Cerebellar cortex (tissue), 1 donor: ENCODE measurements around the gene TIGD3.

Experiments used
- DNase-seq: peaks from one replicate; pipeline ENCODE4 v3.0.0-alpha.2; 2015; ENCODE audit warnings: low spot score

Gene TIGD3

DNA sequence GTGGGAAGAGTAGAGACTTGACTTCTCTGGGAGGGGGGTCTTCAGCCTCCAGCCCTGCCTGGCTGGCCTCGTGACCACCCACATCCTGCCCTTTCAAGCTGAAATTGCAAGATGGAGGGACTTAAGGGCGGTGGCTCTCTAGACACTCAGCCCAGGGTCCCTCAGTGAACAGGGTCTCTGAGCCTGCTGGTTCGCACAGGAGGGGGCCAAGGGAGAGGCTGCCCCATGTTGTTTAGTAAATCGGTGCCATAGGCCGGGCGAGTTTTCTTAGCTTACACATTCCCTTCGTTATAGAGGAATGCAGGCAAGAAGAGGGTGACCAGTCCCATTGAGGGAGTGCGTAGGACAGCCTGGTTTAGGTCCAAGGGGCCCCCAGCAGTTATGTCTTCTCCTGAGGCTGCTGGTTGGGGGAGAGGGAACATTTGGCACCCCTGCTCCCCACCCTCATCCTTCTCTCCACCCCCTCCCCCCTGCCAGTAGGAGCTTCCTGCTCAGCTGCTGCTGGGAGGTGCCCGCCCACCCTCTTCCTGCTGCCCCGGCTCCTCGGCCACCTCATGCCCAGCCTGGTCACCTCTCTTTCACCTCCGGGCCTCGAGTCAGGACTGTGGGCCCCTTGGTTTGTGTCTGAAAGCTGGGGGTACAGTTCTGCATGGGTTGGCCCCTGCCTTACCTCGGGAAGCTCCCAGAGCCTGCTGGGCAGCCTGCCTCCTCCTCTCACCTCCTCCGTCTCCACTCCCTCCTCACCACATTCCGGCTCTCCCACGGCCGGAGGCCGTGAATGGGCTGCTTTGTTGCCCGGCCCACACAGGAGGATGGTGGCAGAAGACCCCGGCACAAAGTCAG, 35.8 kb downstream of the TIGD3 start:
- no peak for DNase-seq

GRCh38 chr11:65390996-65391395, 36.4 kb downstream of the TIGD3 start:
- DNase-seq, result peak; percentile 39

DNA sequence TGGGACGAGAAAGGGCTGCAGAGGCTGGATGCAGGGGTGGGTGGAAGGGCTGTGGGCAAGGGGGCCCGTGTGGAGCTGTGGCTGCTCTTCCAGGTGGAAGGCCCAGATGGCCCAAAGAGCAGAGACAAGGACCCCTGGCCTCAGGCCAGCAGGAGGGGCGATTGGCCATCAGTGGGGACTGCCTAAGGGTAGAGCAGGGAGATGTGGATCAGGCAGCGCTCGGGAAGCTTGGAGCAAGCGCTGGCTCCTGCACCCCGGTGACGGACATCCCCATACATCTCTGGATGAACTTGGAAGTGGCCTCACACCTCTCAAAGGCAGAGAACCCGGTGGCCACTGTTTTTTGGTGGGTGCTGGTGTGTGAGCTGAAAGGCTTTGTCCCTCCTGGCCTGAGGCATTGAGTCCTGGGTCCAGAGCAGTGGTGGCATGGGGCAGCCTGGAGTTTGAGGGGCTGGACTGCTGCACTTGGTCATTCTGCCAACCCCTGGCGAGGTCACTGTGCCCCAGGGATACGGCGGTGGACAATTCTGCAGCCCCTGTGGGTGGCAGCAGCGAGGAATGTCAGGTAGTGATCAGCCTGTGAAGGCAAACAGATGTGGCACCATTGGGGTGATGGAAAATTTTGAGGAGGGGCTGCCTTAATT, 37.8 kb downstream of the TIGD3 start:
- no peak for DNase-seq

DNA sequence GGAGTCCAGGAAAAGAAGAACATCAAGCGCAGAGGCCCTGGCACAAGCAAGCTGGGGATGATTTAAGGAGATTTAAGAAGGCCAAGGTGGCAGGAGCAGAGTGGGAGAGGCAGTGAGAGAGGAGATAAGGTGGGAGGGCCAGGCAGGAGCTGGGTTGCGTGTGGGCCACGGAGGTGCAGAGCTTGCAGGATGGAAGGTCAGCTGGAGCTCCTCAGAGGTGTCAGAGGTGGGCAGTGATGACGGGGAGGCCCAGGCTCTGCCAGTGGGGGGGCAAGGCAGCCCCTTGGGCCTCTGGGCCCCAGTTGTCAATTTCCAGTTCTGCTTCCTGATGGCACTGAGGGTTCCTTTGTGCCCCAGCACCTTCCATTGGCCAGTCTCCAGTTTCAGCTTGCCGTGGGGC, 38.3 kb downstream of the TIGD3 start:
- no peak for DNase-seq

- DNase-seq, result no peak
Observed at GRCh38 chr11:65393513-65394079, 39.0 kb downstream of the TIGD3 start.

DNA sequence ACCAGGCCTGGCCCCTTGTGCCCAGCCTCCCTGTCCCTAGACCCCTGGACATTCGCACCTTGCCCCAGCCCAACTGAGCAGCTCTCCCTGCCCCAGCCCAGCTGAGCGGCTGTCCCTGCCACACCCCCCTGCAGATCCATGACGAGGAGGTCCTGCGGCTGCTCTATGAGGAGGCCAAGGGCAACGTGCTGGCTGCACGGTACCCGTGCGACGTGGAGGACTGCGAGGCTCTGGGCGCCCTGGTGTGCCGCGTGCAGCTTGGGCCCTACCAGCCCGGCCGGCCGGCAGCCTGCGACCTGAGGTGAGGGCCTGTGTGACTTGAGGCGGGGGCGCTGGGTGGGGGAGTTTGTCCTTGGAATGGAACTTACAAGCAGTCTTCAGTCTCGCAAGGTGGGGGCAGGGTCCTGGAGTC, 39.6 kb downstream of the TIGD3 start:
- DNase-seq, result no peak

GRCh38 chr11:65395961-65396530, 41.5 kb downstream of the TIGD3 start:
- DNase-seq, result no peak

- no peak for DNase-seq
Observed at GRCh38 chr11:65396769-65397745, 42.5 kb downstream of the TIGD3 start.

DNA sequence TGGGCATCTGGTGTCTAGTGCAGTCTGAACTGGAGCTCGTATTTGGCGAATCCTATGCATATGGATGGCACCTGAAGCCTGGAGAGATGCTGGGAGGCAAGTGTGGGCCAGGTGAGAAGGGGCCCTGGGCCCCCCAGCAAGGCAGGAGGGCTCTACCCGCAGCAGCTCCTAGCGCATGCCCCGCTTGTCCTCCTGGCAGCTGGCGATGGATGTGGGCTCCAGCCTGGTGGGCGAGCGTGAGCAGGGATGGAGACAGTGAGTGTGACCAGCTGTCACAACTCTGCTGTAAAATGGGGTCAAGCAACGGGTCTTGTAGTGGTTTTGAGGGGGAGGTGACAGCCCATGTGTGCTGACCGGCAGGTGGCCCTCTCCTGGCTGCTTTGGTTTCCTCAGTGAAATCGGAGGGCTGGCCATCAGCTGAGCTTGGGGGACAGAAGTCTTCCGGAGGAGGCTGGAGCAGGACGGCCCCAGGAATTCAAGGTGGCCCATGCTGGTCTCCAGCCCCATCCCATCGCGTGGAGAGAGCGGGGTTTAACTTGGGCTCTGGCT, 43.9 kb downstream of the TIGD3 start:
- DNase-seq, result peak; percentile 21

GRCh38 chr11:65399249-65399648, 44.7 kb downstream of the TIGD3 start:
- DNase-seq, result no peak

DNA sequence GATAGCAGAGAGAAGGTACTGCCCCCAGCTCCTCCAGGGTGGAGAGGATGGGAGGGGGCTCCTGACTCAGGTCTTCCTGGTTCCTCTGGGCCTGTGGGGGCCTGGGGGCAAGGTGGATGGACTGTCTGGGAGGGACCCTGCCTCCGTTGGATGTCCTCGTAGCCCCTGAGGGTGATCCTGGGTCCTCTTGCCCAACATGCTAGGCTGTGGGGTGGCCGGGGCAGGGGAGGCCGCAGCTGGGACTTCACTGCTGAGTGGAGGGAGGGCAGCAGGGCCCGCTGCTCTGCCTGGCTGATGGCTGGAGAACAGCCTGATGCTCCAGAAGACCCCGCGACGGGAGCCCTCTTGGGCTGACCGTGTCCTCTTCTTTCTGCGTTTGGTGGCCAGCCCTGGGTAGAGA, 45.3 kb downstream of the TIGD3 start:
- DNase-seq, result no peak

DNA sequence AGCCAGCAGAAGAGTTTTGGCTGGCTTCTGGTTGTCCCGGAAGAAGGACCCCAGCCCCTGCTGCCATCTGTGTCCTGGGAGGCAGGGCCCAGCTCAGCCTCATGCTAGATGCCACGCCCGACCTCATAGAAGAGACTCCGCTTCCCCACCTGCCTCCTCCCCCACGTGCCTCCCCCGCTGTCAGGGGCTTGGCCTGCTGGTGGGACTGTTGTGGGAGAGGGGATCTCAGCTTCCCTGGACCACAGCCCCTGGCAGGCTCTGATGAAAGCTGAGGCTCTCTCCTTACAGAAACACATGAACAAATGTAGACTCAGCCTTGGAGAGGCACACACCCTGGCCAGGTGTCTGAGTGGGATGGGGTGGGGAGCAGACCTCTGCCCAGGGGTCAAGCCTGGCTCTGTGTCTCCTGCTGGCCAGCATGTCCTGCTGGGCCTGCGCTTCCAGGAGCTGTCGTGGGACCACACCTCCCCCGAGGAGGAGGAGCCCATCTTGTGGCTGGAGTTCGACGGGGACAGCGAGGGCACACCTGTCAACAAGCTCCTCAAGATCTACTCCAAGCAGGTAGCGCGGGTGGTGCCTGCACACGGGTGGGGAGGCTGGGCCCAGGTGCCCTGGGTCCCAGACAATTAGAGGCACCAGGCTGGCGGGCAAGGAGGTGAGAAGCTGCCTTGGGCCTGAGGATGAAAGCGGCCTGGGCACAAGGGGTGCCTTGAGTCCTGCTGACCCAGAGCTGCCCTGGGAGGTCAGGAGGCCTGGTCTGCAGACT, 45.9 kb downstream of the TIGD3 start:
- DNase-seq, result no peak

GRCh38 chr11:65401073-65401802, 46.7 kb downstream of the TIGD3 start:
- DNase-seq, result no peak

- no peak for DNase-seq
Observed at GRCh38 chr11:65401803-65402248, 47.3 kb downstream of the TIGD3 start.

- DNase-seq, result no peak
Observed at GRCh38 chr11:65402790-65403189, 48.2 kb downstream of the TIGD3 start.

GRCh38 chr11:65403607-65404121, 49.1 kb downstream of the TIGD3 start:
- no peak for DNase-seq

DNA sequence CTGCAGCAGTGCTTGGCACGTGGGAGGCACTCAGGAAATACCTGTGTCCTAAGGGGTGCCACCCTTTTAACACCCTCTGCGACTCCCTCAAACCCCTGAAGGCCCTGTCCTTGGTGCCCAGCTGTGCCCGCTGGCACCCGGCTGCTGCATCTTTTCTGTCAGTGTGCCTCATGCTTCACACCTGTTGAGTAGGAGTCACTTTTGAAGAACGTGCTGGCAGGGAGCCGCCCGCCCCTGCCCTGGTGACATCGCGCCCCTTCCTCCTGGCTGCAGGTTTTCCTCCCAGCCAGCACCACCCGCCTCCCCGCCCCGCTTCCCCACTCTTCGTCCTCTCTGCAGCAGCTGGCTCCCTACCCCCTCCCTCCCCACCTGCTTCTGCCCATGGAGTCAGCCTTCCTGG, 49.7 kb downstream of the TIGD3 start:
- DNase-seq, result no peak

- DNase-seq, result no peak
Observed at GRCh38 chr11:65404638-65405339, 50.2 kb downstream of the TIGD3 start.
